Measurements from ENCODE around the gene CCNL2. TPM values are rescaled to one million over a fixed set of nuclear protein-coding genes. Genes with fewer than 3 reads are reported as not detected.

CCNL2 gene
- total RNA-seq, 1 experiment from 2014 or later, result 142 TPM

- no peaks in the 10 kb centered on the region for H3K9me3 Mint-ChIP-seq
- DNase-seq (ENCODE audit: low spot score), result no peak
- H3K27ac Mint-ChIP-seq, result no peak overlapping the region
- H3K36me3 Mint-ChIP-seq, result no peaks in the 10 kb centered on the region
- CTCF ChIA-PET, result interaction anchor here (1.3 kb wide), 1 partner anchor 32 kb away, joined by 6 read pairs; the partner anchor contains the start of gene MRPL20
- H3K27me3 Mint-ChIP-seq (ENCODE audit: low read depth), result peaks cover 6% of the 10 kb centered on the region
- no peak overlapping the region for H3K4me3 Mint-ChIP-seq
- POLR2A ChIA-PET, result no interaction called here
- H3K4me1 Mint-ChIP-seq, result peaks cover 10% of the 10 kb centered on the region
- TF ChIP-seq GRHL2 (CRISPR knock-in tag; IDR thresholded peaks at IDR 0.05; ENCODE audit: insufficient replicate concordance, severe bottlenecking) (no peak), ZMAT4 (CRISPR knock-in tag; IDR thresholded peaks at IDR 0.05) (no peak), IRF2 (CRISPR knock-in tag; IDR thresholded peaks at IDR 0.05; ENCODE audit: borderline replicate concordance, low read depth) (no peak), HMGXB4 (CRISPR knock-in tag; IDR thresholded peaks at IDR 0.05) (no peak), MAX (CRISPR knock-in tag; IDR thresholded peaks at IDR 0.05) (no peak), CDX4 (CRISPR knock-in tag; IDR thresholded peaks at IDR 0.05; ENCODE audit: borderline replicate concordance) (no peak), SMAD4 (CRISPR knock-in tag; IDR thresholded peaks at IDR 0.05) (no peak), NFATC4 (CRISPR knock-in tag; IDR thresholded peaks at IDR 0.05) (no peak), E2F1 (CRISPR knock-in tag; IDR thresholded peaks at IDR 0.05) (no peak), OVOL2 (CRISPR knock-in tag; IDR thresholded peaks at IDR 0.05; ENCODE audit: borderline replicate concordance) (no peak), PRDM15 (CRISPR knock-in tag; IDR thresholded peaks at IDR 0.05) (no peak), NFE2L1 (CRISPR knock-in tag; IDR thresholded peaks at IDR 0.05) (no peak)
- ATAC-seq, result no peak
These were observed 40.6 kb upstream of the CCNL2 start for GRCh38 chr1:1439546-1440261.

GRCh38 chr1:1438531-1439381 is 39.6 kb upstream of the CCNL2 start:
- ChIA-PET CTCF (interaction anchor here (1.5 kb wide), 1 partner anchor 36 kb away, joined by 5 read pairs; no protein-coding TSS in a partner anchor), POLR2A (no interaction called here)
- H3K36me3 Mint-ChIP-seq, result no peaks in the 10 kb centered on the region
- H3K4me1 Mint-ChIP-seq, result peaks cover 10% of the 10 kb centered on the region
- H3K4me3 Mint-ChIP-seq, result no peak overlapping the region
- peaks cover 6% of the 10 kb centered on the region for H3K27me3 Mint-ChIP-seq (ENCODE audit: low read depth)
- ATAC-seq (no peak), DNase-seq (ENCODE audit: low spot score) (no peak)
- H3K9me3 Mint-ChIP-seq, result no peaks in the 10 kb centered on the region
- TF ChIP-seq ZNF232 (CRISPR knock-in tag; IDR thresholded peaks at IDR 0.05) (no peak), HMGXB4 (CRISPR knock-in tag; IDR thresholded peaks at IDR 0.05) (no peak), ETV6 (CRISPR knock-in tag; IDR thresholded peaks at IDR 0.05) (no peak), NR2C2 (CRISPR knock-in tag; IDR thresholded peaks at IDR 0.05) (no peak), ZNF532 (CRISPR knock-in tag; IDR thresholded peaks at IDR 0.05; ENCODE audit: borderline replicate concordance) (no peak), JAZF1 (CRISPR knock-in tag; IDR thresholded peaks at IDR 0.05) (no peak)
- H3K27ac Mint-ChIP-seq, result no peak overlapping the region

All from WTC11 (cell line).